IMR-90 (cell line): Measurements from ENCODE around the gene SVOPL.

Experiments used
- BHLHE40 ChIP-seq: fragments of 150-350 bp; IDR thresholded peaks from 2 replicates; pipeline ENCODE4 v1.6.1; 2016; ENCODE audit warnings: mild to moderate bottlenecking, low read depth, low read length
- CEBPB ChIP-seq: IDR thresholded peaks from 2 replicates; pipeline ENCODE4 v1.6.1; 2012; ENCODE audit warnings: low read depth, low read length, improper control_type of control experiment
- FOS ChIP-seq: fragments of 150-350 bp; IDR thresholded peaks from 2 replicates; pipeline ENCODE4 v1.6.1; 2016; ENCODE audit warnings: low read depth, low read length
- MAZ ChIP-seq: IDR thresholded peaks from 2 replicates; pipeline ENCODE4 v1.6.1; 2012; ENCODE audit warnings: low read depth, mild to moderate bottlenecking, low read length, improper control_type of control experiment, moderate library complexity, borderline replicate concordance
- MXI1 ChIP-seq: IDR thresholded peaks from 2 replicates; pipeline ENCODE4 v1.6.1; 2012; ENCODE audit warnings: low read depth, mild to moderate bottlenecking, low read length, moderate library complexity, borderline replicate concordance
- POLR2A ChIP-seq: IDR thresholded peaks from 2 replicates; pipeline ENCODE4 v1.6.1; 2012; ENCODE audit warnings: mild to moderate bottlenecking, low read depth, low read length
- RAD21 ChIP-seq: IDR thresholded peaks from 2 replicates; pipeline ENCODE4 v1.6.1; 2012; ENCODE audit warnings: low read length, improper control_type of control experiment
- RCOR1 ChIP-seq: IDR thresholded peaks from 2 replicates; pipeline ENCODE4 v1.6.1; 2012; ENCODE audit warnings: mild to moderate bottlenecking, low read length, improper control_type of control experiment; ENCODE audit not compliant: insufficient replicate concordance
- RFX5 ChIP-seq: IDR thresholded peaks from 2 replicates; pipeline ENCODE4 v1.8.0; 2012; ENCODE audit warnings: low read depth, mild to moderate bottlenecking, low read length, moderate library complexity
- SMC3 ChIP-seq: fragments of 150-350 bp; IDR thresholded peaks from 2 replicates; pipeline ENCODE4 v1.6.1; 2016; ENCODE audit warnings: low read depth, mild to moderate bottlenecking, antibody characterized with exemption, low read length, moderate library complexity
- TF ChIP-seq, protein P1 (sequence below): fragments of 150-350 bp; IDR thresholded peaks from 2 replicates; pipeline ENCODE4 v1.6.1; 2017; ENCODE audit warnings: mild to moderate bottlenecking, antibody characterized with exemption, low read length, low read depth
- TF ChIP-seq, protein P2 (sequence below): conservative IDR thresholded peaks from 2 replicates; pipeline ENCODE4 v1.5.1; 2012; ENCODE audit warnings: mild to moderate bottlenecking, low read depth, low read length, improper control_type of control experiment
- TF ChIP-seq, protein P3 (sequence below): fragments of 150-350 bp; IDR thresholded peaks from 2 replicates; pipeline ENCODE4 v1.6.1; 2016; ENCODE audit warnings: low read depth, mild to moderate bottlenecking, low read length, moderate library complexity, borderline replicate concordance

DNA sequence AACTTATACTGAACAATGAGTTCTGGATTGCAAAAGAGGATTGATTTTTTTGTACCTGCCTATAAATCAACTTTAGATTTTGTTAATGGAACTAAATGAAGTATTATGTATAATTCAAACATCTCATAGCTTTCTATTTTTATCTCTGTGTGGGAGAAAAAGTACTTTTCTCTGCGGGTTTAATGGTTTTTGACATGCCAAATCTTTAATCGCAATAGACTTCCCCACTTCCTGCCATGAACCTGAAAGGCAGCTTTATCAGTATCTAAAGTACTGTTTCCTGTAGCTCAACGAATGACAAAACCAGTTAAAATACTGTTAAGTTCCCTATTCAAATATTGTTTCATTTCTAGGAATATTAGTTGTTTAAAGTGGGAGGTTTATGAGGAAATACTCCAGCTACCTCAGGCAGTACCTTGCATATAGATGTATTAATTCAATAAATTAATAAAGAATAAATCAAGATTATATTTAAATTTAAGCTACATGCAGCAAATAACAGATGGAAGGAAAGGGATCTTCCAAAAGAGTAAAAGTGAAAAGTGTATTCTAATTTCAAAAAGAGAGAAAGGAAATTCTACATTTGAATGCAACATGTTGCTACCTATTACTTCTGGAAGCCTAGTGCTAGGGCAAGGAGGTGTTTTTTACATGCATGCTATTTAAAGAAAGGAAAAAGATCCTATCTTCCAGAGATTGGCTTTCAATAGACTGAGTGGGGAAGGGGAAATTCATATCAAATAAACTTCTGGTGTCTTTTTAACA lies 75.9 kb downstream of the SVOPL start:
- TF ChIP-seq, protein P1, sequence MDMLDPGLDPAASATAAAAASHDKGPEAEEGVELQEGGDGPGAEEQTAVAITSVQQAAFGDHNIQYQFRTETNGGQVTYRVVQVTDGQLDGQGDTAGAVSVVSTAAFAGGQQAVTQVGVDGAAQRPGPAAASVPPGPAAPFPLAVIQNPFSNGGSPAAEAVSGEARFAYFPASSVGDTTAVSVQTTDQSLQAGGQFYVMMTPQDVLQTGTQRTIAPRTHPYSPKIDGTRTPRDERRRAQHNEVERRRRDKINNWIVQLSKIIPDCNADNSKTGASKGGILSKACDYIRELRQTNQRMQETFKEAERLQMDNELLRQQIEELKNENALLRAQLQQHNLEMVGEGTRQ: no peak
- TF ChIP-seq POLR2A (no peak), RAD21 (no peak), FOS (no peak), RCOR1 (no peak), MXI1 (no peak), MAZ (no peak), BHLHE40 (no peak), CEBPB (no peak), RFX5 (no peak), SMC3 (no peak)
- TF ChIP-seq, protein P2, sequence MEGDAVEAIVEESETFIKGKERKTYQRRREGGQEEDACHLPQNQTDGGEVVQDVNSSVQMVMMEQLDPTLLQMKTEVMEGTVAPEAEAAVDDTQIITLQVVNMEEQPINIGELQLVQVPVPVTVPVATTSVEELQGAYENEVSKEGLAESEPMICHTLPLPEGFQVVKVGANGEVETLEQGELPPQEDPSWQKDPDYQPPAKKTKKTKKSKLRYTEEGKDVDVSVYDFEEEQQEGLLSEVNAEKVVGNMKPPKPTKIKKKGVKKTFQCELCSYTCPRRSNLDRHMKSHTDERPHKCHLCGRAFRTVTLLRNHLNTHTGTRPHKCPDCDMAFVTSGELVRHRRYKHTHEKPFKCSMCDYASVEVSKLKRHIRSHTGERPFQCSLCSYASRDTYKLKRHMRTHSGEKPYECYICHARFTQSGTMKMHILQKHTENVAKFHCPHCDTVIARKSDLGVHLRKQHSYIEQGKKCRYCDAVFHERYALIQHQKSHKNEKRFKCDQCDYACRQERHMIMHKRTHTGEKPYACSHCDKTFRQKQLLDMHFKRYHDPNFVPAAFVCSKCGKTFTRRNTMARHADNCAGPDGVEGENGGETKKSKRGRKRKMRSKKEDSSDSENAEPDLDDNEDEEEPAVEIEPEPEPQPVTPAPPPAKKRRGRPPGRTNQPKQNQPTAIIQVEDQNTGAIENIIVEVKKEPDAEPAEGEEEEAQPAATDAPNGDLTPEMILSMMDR: no peak
- TF ChIP-seq, protein P3, sequence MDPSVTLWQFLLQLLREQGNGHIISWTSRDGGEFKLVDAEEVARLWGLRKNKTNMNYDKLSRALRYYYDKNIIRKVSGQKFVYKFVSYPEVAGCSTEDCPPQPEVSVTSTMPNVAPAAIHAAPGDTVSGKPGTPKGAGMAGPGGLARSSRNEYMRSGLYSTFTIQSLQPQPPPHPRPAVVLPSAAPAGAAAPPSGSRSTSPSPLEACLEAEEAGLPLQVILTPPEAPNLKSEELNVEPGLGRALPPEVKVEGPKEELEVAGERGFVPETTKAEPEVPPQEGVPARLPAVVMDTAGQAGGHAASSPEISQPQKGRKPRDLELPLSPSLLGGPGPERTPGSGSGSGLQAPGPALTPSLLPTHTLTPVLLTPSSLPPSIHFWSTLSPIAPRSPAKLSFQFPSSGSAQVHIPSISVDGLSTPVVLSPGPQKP: no peak
